Measurements from ENCODE around the gene GPR108. TPM values are rescaled to one million over a fixed set of nuclear protein-coding genes. Genes with fewer than 3 reads are reported as not detected.

The GPR108 gene
- total RNA-seq, 1 experiment from 2014 or later = 53.6 TPM

DNA sequence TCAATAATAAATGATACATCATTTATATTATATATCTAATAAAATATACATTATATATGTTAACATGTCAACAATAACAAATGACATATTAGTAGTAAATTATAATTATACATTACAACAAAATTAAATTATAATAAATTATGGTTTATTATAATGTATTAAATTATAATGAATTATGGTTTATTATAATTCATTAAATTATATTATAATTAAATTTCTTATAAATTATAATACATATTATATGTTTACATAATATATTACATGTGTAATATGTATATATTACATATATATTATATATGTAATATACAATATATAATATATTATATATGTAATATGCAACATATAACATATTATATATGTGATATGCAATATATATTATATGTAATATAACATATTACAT is 37.4 kb downstream of the GPR108 start:
- TF ChIP-seq, protein P1, sequence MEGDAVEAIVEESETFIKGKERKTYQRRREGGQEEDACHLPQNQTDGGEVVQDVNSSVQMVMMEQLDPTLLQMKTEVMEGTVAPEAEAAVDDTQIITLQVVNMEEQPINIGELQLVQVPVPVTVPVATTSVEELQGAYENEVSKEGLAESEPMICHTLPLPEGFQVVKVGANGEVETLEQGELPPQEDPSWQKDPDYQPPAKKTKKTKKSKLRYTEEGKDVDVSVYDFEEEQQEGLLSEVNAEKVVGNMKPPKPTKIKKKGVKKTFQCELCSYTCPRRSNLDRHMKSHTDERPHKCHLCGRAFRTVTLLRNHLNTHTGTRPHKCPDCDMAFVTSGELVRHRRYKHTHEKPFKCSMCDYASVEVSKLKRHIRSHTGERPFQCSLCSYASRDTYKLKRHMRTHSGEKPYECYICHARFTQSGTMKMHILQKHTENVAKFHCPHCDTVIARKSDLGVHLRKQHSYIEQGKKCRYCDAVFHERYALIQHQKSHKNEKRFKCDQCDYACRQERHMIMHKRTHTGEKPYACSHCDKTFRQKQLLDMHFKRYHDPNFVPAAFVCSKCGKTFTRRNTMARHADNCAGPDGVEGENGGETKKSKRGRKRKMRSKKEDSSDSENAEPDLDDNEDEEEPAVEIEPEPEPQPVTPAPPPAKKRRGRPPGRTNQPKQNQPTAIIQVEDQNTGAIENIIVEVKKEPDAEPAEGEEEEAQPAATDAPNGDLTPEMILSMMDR (IDR thresholded peaks at IDR 0.05; ENCODE audit: insufficient read depth in 1 of 2, low read depth in 1 of 2, low read length in 1 of 2, severe bottlenecking in 1 of 2, unreplicated experiment in 1 of 2) = no peak
- DNase-seq = no peak
- Histone ChIP-seq H3K9me3 (no peaks in the 10 kb centered on the region), H3K4me3 (ENCODE audit: low read depth, low read length) (no peak overlapping the region), H3K27me3 (replicated peaks; ENCODE audit: control insufficient read depth, insufficient read depth, low read length) (no peaks in the 10 kb centered on the region), H3K36me3 (ENCODE audit: control insufficient read depth, insufficient read depth, low read length) (no peaks in the 10 kb centered on the region), H3K4me1 (no peaks in the 10 kb centered on the region)
- no peaks in the 10 kb centered on the region for H3K27me3 Mint-ChIP-seq (ENCODE audit: insufficient read depth, unreplicated experiment)
- intact Hi-C loops (cut with micrococcal nuclease; ENCODE audit: unreplicated experiment) = no loop called here
- no peak overlapping the region for H3K27ac Mint-ChIP-seq (ENCODE audit: unreplicated experiment)
- H3K4me3 Mint-ChIP-seq (ENCODE audit: unreplicated experiment) = no peak overlapping the region
- CTCF ChIA-PET = no interaction called here
- POLR2A ChIA-PET = no interaction called here
- BruUV-seq (replicated peaks) = no TSS peak
- no peaks in the 10 kb centered on the region for H3K36me3 Mint-ChIP-seq (ENCODE audit: insufficient read depth, unreplicated experiment)
- no peaks in the 10 kb centered on the region for H3K9me3 Mint-ChIP-seq (ENCODE audit: unreplicated experiment)
- no peaks in the 10 kb centered on the region for H3K4me1 Mint-ChIP-seq (ENCODE audit: low read depth, unreplicated experiment)

DNA sequence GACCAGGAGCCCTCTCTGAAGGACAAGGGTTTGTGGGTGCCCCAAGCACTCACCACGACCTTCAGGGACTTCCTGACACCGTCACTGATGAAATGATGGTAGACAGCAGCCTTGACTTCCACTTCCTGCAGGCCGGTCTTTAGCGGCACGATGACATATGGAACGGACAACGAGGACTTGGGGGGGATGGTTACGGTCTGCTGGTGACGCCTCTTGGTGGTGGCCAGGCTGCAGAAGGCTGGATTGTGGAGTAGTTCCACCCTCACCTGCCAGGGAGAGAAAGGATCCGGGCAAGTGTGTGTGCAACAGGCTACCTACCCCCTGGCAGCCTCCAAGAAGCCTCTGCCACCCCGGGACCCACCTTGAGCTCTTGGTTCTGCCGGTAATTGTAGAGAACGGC is 40.1 kb downstream of the GPR108 start:
- Mint-ChIP-seq H3K4me3 (ENCODE audit: unreplicated experiment) (no peak overlapping the region), H3K36me3 (ENCODE audit: insufficient read depth, unreplicated experiment) (no peaks in the 10 kb centered on the region), H3K27me3 (ENCODE audit: insufficient read depth, unreplicated experiment) (no peaks in the 10 kb centered on the region), H3K4me1 (ENCODE audit: low read depth, unreplicated experiment) (no peaks in the 10 kb centered on the region), H3K9me3 (ENCODE audit: unreplicated experiment) (no peaks in the 10 kb centered on the region), H3K27ac (ENCODE audit: unreplicated experiment) (no peak overlapping the region)
- Histone ChIP-seq H3K4me1 (no peaks in the 10 kb centered on the region), H3K9me3 (no peaks in the 10 kb centered on the region), H3K4me3 (ENCODE audit: low read depth, low read length) (no peak overlapping the region), H3K27me3 (replicated peaks; ENCODE audit: control insufficient read depth, insufficient read depth, low read length) (no peaks in the 10 kb centered on the region), H3K36me3 (ENCODE audit: control insufficient read depth, insufficient read depth, low read length) (no peaks in the 10 kb centered on the region)
- BruUV-seq (replicated peaks) = no TSS peak
- ChIA-PET CTCF (no interaction called here), POLR2A (no interaction called here)
- no peak for DNase-seq
- intact Hi-C loops (cut with micrococcal nuclease; ENCODE audit: unreplicated experiment) = no loop called here
- TF ChIP-seq, protein P1 (IDR thresholded peaks at IDR 0.05; ENCODE audit: insufficient read depth in 1 of 2, low read depth in 1 of 2, low read length in 1 of 2, severe bottlenecking in 1 of 2, unreplicated experiment in 1 of 2) = no peak

DNA sequence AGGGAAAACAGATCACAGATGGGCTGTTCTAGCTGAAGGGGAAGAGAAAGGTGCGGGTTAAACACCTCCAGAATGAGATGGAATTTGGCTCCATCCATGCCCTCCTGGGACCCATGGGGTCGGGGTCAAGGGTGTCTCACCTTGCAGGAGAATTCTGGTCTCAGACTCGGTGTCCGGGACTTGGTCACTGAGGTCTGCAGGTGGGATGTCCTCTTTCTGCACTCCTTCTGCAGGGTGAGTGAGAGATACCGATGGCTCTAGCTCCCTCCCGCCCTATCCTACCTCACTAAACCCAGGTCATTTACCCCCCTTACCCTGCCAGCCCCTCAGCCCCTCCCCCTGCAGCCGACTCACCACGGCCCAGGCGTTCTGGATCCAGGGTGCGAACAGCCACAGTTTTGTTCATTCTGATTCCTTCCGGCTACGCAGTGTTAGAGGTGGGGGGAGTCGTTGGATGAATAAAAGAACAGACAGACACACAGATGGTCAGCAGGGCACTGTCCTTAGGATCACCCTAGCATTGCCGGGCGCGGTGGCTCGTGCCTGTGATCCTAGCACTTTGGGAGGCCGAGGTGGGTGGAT is 41.0 kb downstream of the GPR108 start:
- intact Hi-C loops (cut with micrococcal nuclease; ENCODE audit: unreplicated experiment) = no loop called here
- Mint-ChIP-seq H3K36me3 (ENCODE audit: insufficient read depth, unreplicated experiment) (no peaks in the 10 kb centered on the region), H3K9me3 (ENCODE audit: unreplicated experiment) (no peaks in the 10 kb centered on the region), H3K27me3 (ENCODE audit: insufficient read depth, unreplicated experiment) (no peaks in the 10 kb centered on the region), H3K4me1 (ENCODE audit: low read depth, unreplicated experiment) (no peaks in the 10 kb centered on the region), H3K4me3 (ENCODE audit: unreplicated experiment) (no peak overlapping the region), H3K27ac (ENCODE audit: unreplicated experiment) (no peak overlapping the region)
- Histone ChIP-seq H3K4me1 (no peaks in the 10 kb centered on the region), H3K36me3 (ENCODE audit: control insufficient read depth, insufficient read depth, low read length) (no peaks in the 10 kb centered on the region), H3K9me3 (no peaks in the 10 kb centered on the region), H3K4me3 (ENCODE audit: low read depth, low read length) (no peak overlapping the region), H3K27me3 (replicated peaks; ENCODE audit: control insufficient read depth, insufficient read depth, low read length) (no peaks in the 10 kb centered on the region)
- BruUV-seq (replicated peaks) = no TSS peak
- no peak for DNase-seq
- TF ChIP-seq, protein P1 (IDR thresholded peaks at IDR 0.05; ENCODE audit: insufficient read depth in 1 of 2, low read depth in 1 of 2, low read length in 1 of 2, severe bottlenecking in 1 of 2, unreplicated experiment in 1 of 2) = no peak
- ChIA-PET CTCF (no interaction called here), POLR2A (no interaction called here)

All from Caco-2 (cell line).